HG03175 (cell line): Measurements from ENCODE around the gene PITPNM1.
"Not testable (repeated sequence)": the region's sequence is repeated elsewhere in the genome, so short reads cannot be mapped to it uniquely, and the experiment has no call there.

Source experiments
- ATAC-seq: cut with Tn5 transposase; IDR thresholded peaks from one replicate; pipeline ENCODE4 v1.9.1; 2021; ENCODE audit warnings: mild to moderate bottlenecking, moderate library complexity; ENCODE audit not compliant: unreplicated experiment

Gene PITPNM1

GRCh38 chr11:67504950-67505581, at the start of gene PITPNM1:
PITPNM1 (minus strand) TSS chr11:67505363; CDS start chr11:67504180, 1,183 bp downstream.
- ATAC-seq, result no peak

- not testable (repeated sequence) for ATAC-seq
Observed at GRCh38 chr11:67551697-67552096, 46.5 kb upstream of the PITPNM1 start.

- no peak for ATAC-seq
Observed at GRCh38 chr11:67551127-67551526, 46.0 kb upstream of the PITPNM1 start.

- ATAC-seq, result no peak
Observed at GRCh38 chr11:67548555-67549110, 43.5 kb upstream of the PITPNM1 start.

GRCh38 chr11:67548112-67548511, 42.9 kb upstream of the PITPNM1 start:
- ATAC-seq, result not testable (repeated sequence)

GRCh38 chr11:67545280-67545679, 40.1 kb upstream of the PITPNM1 start:
- ATAC-seq, result no peak

- ATAC-seq, result no peak
Observed at GRCh38 chr11:67544616-67545242, 39.6 kb upstream of the PITPNM1 start.

- ATAC-seq, result no peak
Observed at GRCh38 chr11:67543585-67543984, 38.4 kb upstream of the PITPNM1 start.

- ATAC-seq, result no peak
Observed at GRCh38 chr11:67542971-67543370, 37.8 kb upstream of the PITPNM1 start.

GRCh38 chr11:67542169-67542568, 37.0 kb upstream of the PITPNM1 start:
- no peak for ATAC-seq

GRCh38 chr11:67541198-67541597, 36.0 kb upstream of the PITPNM1 start:
- no peak for ATAC-seq

- ATAC-seq, result no peak
Observed at GRCh38 chr11:67539550-67539949, 34.4 kb upstream of the PITPNM1 start.

GRCh38 chr11:67538823-67539505, 33.8 kb upstream of the PITPNM1 start:
- no peak for ATAC-seq

GRCh38 chr11:67538306-67538705, 33.1 kb upstream of the PITPNM1 start:
- ATAC-seq, result no peak

GRCh38 chr11:67535561-67535960, 30.4 kb upstream of the PITPNM1 start:
- ATAC-seq, result no peak

GRCh38 chr11:67534070-67534679, 29.0 kb upstream of the PITPNM1 start:
- no peak for ATAC-seq

- no peak for ATAC-seq
Observed at GRCh38 chr11:67532889-67533288, 27.7 kb upstream of the PITPNM1 start.

- ATAC-seq, result no peak
Observed at GRCh38 chr11:67530282-67530592, 25.1 kb upstream of the PITPNM1 start.

GRCh38 chr11:67528376-67528775, 23.2 kb upstream of the PITPNM1 start:
- ATAC-seq, result no peak

- no peak for ATAC-seq
Observed at GRCh38 chr11:67525275-67525976, 20.3 kb upstream of the PITPNM1 start.

GRCh38 chr11:67524480-67524808, 19.3 kb upstream of the PITPNM1 start:
- ATAC-seq, result no peak
